DMS153 (cell line): Measurements from ENCODE around the gene FRY.

ENCODE experiments used
- DNase-seq: peaks from one replicate; lab custom pipeline; 2025; lab: John Stamatoyannopoulos, UW

Gene FRY

DNA sequence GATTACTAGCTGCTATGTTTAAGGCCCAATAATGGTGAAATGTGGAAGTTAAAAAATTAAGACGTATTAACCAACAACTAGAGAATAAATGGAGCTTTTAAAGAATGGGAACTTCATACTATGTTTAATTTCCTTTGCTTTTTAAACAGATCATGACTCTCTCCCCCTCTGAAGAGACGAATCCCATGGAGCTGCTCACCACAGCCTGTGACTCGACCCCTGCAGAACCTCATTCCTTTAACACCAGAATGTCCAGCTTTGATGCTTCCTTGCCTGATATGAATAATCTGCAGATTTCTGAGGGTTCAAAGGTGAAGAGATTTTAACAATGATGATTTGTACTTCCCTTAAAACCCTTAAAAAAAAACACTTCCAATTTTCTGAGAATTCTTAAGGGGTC, 230.6 kb downstream of the FRY start:
- DNase-seq = no peak

DNA sequence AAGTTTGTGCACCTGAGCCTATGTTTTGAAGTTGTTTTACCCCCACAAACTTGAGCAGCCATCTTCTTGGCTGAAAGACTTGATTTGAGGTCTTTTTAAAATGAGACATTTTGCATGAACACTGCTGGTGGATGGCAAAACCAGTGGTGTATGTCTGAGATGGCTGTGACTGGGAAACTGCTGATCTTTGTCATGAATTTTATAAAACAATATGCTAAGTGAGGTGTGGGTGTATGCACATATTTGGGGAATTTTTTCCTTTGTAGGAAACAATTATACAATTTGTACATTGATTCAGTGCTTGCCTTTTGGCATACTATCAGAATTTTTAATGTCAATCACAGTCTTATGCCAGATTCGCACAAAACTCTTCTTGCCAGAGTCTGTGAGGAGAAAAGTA, 231.0 kb downstream of the FRY start:
- no peak for DNase-seq

DNA sequence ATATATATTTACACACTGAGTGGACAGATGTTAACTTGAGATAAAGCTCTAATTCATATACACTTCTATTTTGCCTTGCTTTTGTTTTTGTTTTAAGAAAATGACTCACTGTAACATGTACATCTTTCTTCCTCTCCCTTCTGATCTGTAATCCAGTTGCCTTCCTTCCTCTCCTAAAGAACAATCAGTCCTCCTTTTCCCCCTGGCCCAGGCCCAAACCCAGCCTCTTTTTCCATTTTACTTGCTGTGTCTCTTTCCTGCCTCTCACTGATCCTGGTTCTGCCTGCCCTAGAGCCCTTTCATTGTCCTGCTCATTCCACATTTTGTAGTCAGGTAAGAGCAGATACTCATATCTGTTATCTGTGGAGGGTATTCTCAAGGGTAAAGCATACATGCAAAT, 232.8 kb downstream of the FRY start:
- DNase-seq = no peak

GRCh38 chr13:32265726-32266125, 234.2 kb downstream of the FRY start:
- DNase-seq = no peak

DNA sequence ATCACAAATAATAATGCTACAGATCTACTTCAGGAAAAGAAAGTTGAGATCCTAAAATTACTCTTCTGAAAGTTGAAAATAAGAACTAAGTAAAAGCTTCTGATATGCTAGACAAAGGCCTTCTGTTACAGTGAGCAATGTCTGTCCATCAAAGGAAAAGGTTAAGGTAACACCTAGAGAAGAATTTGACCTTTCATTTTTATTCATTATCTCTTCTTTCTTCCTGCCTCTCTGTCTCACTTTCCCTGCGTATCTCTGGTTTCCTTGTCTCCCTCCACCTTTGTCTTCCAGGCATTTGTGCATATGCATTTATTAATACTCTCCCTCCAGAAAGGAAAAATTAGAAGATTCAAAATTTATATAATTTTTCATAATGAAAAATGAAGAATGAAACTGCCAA, 234.6 kb downstream of the FRY start:
- no peak for DNase-seq

GRCh38 chr13:32267836-32268439, 236.4 kb downstream of the FRY start:
- DNase-seq = no peak

DNA sequence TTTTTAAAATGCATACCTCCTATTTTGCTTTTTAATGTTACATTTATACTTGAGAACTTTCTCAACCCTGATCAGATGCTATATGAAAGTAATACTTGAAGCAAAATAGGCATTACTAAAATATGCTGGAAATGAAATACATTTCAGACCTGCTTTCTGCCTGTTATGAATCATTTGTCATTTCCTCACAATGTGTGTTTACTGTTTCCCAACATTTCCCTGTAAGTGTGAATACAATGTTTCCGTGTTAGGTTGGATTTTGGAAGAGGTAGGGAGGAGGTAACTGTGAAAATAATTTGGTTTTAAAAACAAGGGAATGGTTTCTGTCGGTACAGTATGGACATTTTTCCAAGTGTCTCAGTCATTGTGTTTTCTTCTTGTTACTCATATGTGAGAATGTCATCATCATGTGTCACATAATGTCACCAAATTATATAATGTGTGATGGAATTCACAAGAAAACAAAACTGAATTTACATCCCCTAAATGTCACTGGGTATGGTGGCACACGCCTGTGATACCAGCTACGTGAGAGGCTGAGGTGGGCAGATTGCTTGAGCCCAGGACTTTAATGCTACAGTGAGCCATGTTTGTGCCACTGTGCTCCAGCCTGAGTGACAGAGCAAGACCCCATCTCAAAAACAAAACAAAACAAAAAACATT, 240.6 kb downstream of the FRY start:
- no peak for DNase-seq

DNA sequence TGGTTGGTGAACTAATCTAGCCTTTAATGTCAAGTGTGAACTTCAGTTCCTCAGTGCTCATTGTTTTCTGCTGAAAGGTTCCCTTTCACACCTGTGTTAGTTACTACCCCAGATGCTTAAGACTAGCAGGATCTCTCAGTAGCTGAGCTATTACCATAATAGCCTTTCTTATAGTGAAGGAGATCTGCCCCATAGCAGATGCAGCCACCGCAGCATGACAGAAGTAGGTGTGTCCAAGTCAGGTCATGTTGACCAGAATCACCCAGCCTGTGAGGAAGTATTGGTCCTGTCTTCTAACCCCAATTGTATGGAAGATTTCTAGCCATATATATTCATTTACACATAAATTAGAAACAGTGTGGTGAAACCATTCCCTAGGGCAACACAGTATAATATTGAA, 246.3 kb downstream of the FRY start:
- no peak for DNase-seq

DNA sequence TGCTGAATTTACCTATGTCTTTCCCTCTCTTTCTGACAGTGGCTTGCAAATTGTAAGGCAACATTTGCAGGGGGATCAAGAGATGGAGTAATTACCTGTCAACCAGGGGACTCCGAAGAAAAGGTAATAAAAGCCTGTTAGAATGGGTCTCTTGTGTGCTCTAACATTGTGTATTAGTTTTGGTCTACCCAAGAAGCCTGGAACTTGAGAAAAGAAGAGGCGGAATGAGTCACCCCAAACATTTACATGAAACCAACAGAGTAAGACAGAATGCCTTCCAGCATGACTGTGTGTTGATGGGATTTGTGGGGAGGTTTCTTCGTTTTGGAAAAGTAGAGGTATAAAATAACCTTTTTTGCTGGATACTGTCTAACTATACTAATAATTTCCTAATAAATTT, 246.9 kb downstream of the FRY start:
- no peak for DNase-seq

- DNase-seq = no peak
These were observed 249.5 kb downstream of the FRY start for GRCh38 chr13:32281096-32281495.

DNA sequence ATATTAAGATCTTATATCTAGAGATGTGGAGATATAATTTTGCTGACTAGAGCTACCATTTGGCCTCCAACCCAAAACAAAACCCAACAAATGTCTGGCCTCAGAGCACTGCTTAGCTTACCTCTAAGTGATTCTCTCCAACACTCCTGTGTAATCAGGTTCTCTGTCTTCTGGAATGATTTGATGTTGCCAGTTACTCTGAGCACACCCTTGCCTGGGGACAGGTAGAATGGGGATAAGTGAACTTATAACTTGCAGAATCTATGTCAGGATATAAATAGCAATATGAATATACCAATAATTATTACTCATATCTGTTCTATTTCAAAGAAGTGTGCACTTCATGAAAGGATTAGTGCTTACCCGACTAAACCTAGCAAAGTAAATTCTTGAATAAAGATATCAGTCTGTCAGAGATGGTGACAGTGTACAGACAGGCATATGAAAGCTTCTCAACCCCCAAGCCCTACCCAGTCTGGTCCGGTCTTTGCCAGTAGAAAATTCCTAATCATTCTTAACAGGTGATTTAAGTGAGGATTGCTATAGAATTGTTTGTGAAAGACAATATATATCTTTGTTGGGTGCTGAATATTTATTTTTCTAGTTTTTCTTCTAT, 250.6 kb downstream of the FRY start:
- no peak for DNase-seq

DNA sequence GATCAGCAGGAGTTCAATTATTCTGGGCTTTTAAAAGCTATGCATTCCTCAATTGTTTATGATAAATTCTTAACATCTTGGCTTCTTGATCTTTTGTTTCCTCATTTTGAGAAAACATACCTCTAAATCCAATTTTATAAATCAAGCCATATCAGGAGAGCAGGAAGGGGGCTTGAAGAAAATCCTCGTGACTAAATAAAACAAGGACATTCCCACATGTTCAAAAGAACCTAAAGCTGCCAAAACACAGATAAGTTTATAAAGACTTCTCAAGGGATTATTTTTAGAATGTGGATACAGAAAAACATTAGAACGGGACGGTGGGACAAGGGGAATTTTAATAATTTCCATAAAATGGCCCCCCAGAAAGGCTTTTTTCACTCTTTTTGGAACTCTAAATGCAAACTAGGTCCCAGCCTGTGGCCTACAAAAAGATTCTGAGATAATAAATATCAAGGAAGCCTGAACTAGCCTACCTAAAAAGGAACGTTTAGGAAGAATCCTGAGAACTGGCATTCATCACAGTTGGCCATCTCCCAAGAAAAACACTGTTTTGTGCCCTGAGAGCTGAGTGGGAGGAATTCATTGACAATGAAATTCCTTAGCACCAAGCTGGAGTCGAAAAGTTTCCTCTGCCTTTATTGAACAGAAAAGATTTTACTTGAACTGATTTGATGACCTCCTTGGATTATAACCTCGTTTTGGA, 253.5 kb downstream of the FRY start:
- DNase-seq = no peak

DNA sequence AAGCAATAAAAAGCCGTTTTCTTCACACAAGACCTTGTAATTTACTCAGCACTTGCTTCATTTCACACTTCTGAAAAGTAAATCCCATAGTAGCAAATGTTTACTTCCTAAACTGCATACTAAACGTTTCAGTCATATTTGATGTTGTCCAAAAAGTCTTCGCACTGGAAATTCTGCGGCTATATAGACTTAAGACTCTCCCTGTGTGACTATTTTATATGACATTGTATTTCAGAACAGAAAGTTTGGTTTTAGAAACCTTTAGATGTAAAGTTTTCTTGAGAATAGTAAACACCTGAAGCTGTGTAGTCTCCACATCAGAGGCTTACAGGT, 254.0 kb downstream of the FRY start:
- no peak for DNase-seq

- no peak for DNase-seq
These were observed 265.6 kb downstream of the FRY start for GRCh38 chr13:32297206-32297605.

DNA sequence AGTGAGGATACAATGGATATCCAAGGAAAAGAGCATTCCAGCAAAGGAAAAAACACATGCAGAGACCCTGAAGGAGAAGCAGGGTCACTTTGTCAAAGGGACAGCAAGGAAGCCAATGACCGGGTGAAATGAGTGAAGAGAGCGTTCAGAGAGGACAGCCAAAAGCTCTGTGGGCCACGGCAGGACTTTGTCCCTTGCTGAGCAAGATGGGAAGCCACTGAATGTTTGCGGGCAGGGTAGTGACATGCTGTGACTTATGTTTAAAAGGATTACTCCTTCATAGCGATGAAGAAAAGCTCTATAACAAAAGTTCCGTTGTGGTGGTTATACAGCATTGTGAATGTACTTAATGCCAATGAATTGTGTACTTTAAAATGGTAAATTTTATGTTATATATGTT, 267.1 kb downstream of the FRY start:
- DNase-seq = no peak

DNA sequence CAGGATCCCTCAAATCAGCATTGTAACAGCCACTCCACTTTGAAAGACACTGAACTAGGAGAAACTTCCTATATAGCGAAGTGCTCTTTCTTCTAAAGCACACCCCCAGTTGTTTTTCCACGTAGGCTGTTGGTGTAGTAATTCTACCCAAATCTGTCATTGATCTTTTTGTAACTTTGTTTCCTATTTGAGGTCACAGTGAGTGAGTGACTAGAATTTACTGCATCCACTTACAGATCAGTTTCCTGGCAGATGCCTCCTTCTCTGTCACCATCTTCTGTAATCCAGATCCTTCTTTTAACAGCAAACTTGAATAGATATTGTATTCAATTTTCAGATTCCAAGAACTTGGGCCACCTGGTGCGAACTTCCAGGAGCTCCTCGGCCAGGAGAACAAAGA, 268.3 kb downstream of the FRY start:
- DNase-seq = no peak

DNA sequence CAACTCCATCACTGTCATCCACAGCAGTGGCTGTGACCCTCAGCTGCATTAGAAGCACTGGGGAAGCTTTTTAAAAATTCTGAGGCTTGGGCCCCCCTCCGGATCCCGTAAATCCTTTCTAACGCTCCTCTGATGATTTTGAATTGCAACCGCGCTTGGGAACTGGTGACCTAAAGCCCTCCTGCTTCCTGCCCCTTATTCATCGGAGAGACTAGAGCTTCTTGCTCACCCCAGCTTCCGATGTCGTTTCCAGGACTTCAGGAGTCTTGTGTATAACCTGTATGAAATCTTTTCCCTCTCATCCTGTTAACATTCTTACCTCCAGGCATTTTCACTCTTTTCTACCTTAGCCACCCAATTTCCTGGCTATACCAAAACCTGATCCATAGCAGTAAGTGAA, 268.8 kb downstream of the FRY start:
- DNase-seq = no peak

- no peak for DNase-seq
These were observed 269.3 kb downstream of the FRY start for GRCh38 chr13:32300920-32301319.

DNA sequence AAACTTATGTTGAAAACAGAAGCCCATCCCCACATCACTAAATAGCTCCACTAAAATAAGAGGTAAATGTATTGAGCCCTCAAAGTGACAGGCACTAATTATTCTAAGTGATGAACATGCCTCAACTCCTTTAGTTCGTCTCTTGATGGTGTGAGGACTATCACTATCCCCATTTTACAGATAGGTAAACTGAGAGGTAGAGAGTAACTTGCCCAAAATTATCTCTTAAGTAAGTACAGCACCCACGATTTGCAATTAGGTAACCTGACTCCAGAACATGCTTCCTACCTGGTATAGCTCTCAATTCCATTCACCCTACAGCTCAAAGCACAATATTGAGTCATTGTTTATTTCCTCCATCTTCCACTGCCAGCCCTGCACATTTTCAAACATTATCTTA, 270.9 kb downstream of the FRY start:
- DNase-seq = no peak

DNA sequence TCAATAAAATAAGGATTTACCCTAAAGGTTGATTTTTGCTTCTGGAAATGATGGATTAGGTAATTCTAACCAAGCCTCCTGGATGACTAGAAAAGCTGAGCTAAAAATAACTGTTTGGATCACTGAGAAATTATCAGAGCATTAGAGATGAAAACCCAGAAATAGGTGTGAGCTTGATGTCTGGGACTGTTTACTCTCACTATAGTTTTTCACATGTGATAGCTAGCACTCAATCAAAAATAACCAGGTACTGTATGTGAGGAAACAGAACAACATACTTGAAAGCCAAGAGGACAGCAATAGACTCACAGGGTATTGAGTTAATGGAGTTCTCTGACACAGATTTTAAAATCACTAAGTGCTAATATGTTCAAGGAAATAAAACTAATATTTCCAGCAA, 274.1 kb downstream of the FRY start:
- no peak for DNase-seq

DNA sequence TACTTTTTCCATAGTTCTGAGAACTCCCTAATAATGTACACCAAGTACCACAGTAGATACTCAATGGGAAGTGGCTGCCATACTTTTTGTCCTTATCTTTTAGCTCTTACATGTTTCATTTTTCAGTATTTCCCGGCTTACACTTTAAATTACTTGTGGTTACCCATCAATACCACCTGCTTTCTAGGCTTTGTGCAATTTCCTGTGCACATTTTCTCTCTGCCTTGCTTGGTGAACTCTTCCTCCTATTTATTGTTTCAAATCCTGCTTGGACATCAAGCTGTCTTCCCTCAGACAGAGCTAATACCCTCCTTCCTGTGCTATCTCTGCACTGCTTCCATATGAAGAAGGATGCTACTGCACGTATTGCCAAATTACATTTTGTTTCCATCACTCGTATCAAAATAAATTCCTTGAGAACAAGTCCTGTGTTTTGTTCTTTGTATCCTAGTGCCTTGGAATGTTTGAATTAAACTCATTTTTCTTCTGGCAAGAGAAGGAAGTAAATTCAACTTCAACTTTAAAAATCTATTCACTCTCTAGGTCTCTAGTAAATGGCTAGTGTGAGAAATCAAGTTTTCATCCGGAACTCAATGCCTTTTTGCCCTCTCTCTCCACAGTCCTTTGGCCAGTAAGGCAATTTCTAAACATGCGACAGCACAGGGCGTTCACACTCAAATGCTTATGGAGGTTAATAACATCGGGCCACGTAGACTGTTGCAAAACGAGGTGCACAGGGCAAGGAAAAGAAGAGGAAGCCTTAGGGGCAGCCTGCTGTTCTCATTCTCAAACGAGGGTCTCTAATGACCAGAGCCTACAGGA, 277.9 kb downstream of the FRY start:
- no peak for DNase-seq

GRCh38 chr13:32310134-32310706, 278.6 kb downstream of the FRY start:
- DNase-seq = no peak
